Measurements from ENCODE around the gene MAGEB17. TPM values are rescaled to one million over a fixed set of nuclear protein-coding genes. Genes with fewer than 3 reads are reported as not detected.

MAGEB17 gene
- total RNA-seq, 2 donors from 2014 or later, result not detected

DNA sequence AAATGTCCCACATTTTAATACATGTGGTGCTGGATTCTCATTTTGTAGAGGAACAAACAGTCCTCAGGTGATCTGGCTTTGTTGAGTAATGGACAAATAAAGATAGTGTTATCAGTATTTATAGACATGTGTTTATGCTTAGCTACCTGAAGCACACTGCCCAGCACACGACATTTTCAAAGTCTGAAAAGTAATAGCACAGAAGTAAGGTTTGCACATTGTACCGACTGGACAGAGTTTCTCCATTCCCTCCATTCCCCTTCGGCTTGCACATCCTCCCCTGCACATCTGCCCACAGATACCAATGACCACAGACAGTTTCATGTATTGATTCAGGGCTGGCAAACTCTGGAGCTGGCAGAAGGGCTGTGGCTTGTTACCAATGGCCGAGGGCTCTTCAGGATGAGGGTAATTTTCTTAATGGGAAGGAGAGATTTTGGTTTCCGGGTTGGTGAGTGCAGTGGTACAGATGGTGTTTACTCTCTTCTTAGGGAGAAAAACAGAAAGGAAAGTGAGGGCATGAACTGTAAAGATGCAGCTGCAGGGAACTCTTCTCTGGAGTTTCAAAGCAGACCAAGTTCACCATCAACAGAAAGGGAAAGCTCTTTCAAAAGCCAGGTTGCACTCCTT, 41.6 kb upstream of the MAGEB17 start:
- ATAC-seq (ENCODE audit: insufficient number of reproducible peaks, low FRiP score, low read depth) (no peak), DNase-seq (ENCODE audit: low spot score) (no peak)
- H3K27me3 ChIP-seq (replicated peaks; ENCODE audit: insufficient read depth), result no peaks in the 10 kb centered on the region
- H3K4me1 ChIP-seq (ENCODE audit: control insufficient read depth in 1 of 2, low read depth in 2 of 2), result no peaks in the 10 kb centered on the region
- no peaks in the 10 kb centered on the region for H3K36me3 ChIP-seq
- H3K9me3 ChIP-seq, result no peaks in the 10 kb centered on the region
- TF ChIP-seq, protein P1, sequence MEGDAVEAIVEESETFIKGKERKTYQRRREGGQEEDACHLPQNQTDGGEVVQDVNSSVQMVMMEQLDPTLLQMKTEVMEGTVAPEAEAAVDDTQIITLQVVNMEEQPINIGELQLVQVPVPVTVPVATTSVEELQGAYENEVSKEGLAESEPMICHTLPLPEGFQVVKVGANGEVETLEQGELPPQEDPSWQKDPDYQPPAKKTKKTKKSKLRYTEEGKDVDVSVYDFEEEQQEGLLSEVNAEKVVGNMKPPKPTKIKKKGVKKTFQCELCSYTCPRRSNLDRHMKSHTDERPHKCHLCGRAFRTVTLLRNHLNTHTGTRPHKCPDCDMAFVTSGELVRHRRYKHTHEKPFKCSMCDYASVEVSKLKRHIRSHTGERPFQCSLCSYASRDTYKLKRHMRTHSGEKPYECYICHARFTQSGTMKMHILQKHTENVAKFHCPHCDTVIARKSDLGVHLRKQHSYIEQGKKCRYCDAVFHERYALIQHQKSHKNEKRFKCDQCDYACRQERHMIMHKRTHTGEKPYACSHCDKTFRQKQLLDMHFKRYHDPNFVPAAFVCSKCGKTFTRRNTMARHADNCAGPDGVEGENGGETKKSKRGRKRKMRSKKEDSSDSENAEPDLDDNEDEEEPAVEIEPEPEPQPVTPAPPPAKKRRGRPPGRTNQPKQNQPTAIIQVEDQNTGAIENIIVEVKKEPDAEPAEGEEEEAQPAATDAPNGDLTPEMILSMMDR (IDR thresholded peaks at IDR 0.05), result no peak
- no peak overlapping the region for H3K27ac ChIP-seq
- no peak overlapping the region for H3K4me3 ChIP-seq

DNA sequence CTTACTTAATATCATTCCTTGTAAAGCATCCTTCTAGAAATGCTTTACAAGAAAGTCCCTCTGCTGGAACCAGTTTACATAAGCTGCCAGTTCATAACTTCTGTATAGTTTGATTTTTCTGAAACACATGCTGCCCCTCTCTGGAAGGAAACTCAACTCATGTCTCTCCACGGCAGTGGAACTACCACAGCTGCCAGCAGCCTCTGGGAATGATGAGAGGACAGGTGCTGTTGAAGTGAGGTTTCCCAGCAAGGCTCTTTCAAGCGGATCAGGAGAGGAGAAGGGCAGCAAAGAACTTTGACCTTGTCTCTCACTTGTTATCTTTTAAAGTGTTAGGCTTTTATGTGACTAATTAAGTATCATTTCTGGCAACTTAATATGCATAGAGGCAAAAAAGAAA, 36.6 kb upstream of the MAGEB17 start:
- Histone ChIP-seq H3K27me3 (replicated peaks; ENCODE audit: insufficient read depth) (no peaks in the 10 kb centered on the region), H3K27ac (no peak overlapping the region), H3K4me3 (no peak overlapping the region), H3K4me1 (ENCODE audit: control insufficient read depth in 1 of 2, low read depth in 2 of 2) (no peaks in the 10 kb centered on the region), H3K36me3 (no peaks in the 10 kb centered on the region), H3K9me3 (no peaks in the 10 kb centered on the region)
- no peak for ATAC-seq (ENCODE audit: insufficient number of reproducible peaks, low FRiP score, low read depth)
- TF ChIP-seq, protein P1 (IDR thresholded peaks at IDR 0.05), result no peak
- DNase-seq (ENCODE audit: low spot score), result no peak

GRCh38 chrX:16134936-16135335, 32.3 kb upstream of the MAGEB17 start:
- no peak overlapping the region for H3K27ac ChIP-seq
- TF ChIP-seq, protein P1 (IDR thresholded peaks at IDR 0.05), result no peak
- no peak for ATAC-seq (ENCODE audit: insufficient number of reproducible peaks, low FRiP score, low read depth)

GRCh38 chrX:16136080-16136479, 31.2 kb upstream of the MAGEB17 start:
- no peaks in the 10 kb centered on the region for H3K4me1 ChIP-seq (ENCODE audit: control insufficient read depth in 1 of 2, low read depth in 2 of 2)
- no peak overlapping the region for H3K27ac ChIP-seq
- TF ChIP-seq, protein P1 (IDR thresholded peaks at IDR 0.05), result no peak

More at GRCh38 chrX:16134936-16135335, 32.3 kb upstream of the MAGEB17 start:
- Histone ChIP-seq H3K9me3 (no peaks in the 10 kb centered on the region), H3K4me1 (ENCODE audit: control insufficient read depth in 1 of 2, low read depth in 2 of 2) (no peaks in the 10 kb centered on the region), H3K36me3 (no peaks in the 10 kb centered on the region), H3K4me3 (no peak overlapping the region), H3K27me3 (replicated peaks; ENCODE audit: insufficient read depth) (no peaks in the 10 kb centered on the region)
- DNase-seq (ENCODE audit: low spot score), result no peak

DNA sequence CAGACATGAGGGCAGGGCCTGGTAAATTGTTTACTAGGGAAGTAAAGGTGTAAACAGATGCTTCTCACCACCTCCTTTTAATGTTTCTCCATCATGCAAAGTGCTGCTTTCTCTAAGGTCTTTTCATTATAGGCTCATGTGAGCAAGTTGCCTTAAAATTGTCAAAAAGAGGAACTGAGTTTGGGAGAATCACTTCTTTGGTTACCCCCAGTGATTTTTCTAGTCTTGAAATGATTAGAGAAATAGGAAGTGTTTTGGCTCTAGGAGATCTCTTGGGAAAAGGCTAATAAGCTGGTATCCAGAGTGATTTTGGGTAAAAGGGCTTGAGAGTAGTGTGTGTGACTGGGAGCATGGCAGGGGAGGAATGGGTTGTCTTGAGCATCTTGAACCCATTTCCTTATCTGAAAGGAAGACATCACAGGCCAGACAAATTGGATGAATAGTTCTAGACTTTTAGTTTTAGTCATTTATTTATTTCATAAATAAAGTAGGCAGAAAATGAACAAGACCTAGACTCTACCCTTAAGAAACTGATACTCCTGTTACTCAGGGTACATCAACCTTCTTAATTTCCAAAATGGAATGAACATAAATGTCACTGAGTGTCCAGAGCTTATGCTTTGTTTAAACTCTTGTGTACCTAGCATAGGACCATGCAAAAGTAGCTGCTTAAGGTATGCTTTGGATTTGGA, 29.7 kb upstream of the MAGEB17 start:
- H3K9me3 ChIP-seq, result no peaks in the 10 kb centered on the region
- ATAC-seq (ENCODE audit: insufficient number of reproducible peaks, low FRiP score, low read depth), result no peak
- no peaks in the 10 kb centered on the region for H3K4me1 ChIP-seq (ENCODE audit: control insufficient read depth in 1 of 2, low read depth in 2 of 2)
- H3K4me3 ChIP-seq, result no peak overlapping the region
- TF ChIP-seq, protein P1 (IDR thresholded peaks at IDR 0.05), result no peak
- no peaks in the 10 kb centered on the region for H3K27me3 ChIP-seq (replicated peaks; ENCODE audit: insufficient read depth)
- DNase-seq (ENCODE audit: low spot score), result no peak
- H3K36me3 ChIP-seq, result no peaks in the 10 kb centered on the region
- H3K27ac ChIP-seq, result no peak overlapping the region

More at GRCh38 chrX:16136080-16136479, 31.2 kb upstream of the MAGEB17 start:
- no peaks in the 10 kb centered on the region for H3K36me3 ChIP-seq
- no peaks in the 10 kb centered on the region for H3K27me3 ChIP-seq (replicated peaks; ENCODE audit: insufficient read depth)
- ATAC-seq (ENCODE audit: insufficient number of reproducible peaks, low FRiP score, low read depth), result no peak
- DNase-seq (ENCODE audit: low spot score), result no peak
- no peaks in the 10 kb centered on the region for H3K9me3 ChIP-seq
- no peak overlapping the region for H3K4me3 ChIP-seq
